Subcutaneous abdominal adipose tissue (tissue), 5 donors: ENCODE data around the gene RTP3.
"Not testable (repeated sequence)": the region's sequence is repeated elsewhere in the genome, so short reads cannot be mapped to it uniquely, and the experiment has no call there.

Source experiments
- H3K27ac ChIP-seq: one replicate; pipeline ENCODE4 v1.7.0; 2013; ENCODE audit warnings: low read depth, mild to moderate bottlenecking, inconsistent platforms, low read length, moderate library complexity
- H3K27me3 ChIP-seq, 5 donors: one replicate each; pipeline ENCODE4 v1.7.0; 2013; ENCODE audit warnings: low read length in 5 of 5, inconsistent platforms in 1 of 5; ENCODE audit not compliant: control insufficient read depth in 5 of 5, insufficient read depth in 4 of 5
- H3K36me3 ChIP-seq, 5 donors: one replicate each; pipeline ENCODE4 v1.7.0; 2013; ENCODE audit warnings: low read length in 5 of 5; ENCODE audit not compliant: control insufficient read depth in 5 of 5, insufficient read depth in 5 of 5
- H3K4me1 ChIP-seq, 5 donors: one replicate each; pipeline ENCODE4 v1.7.0; 2013; ENCODE audit warnings: low read length in 5 of 5, mild to moderate bottlenecking in 3 of 5, moderate library complexity in 1 of 5; ENCODE audit not compliant: control insufficient read depth in 5 of 5, insufficient read depth in 5 of 5
- H3K4me3 ChIP-seq, 5 donors: one replicate each; pipeline ENCODE4 v1.7.0; 2013; ENCODE audit warnings: low read length in 5 of 5, low read depth in 1 of 5
- H3K9ac ChIP-seq, 5 donors: one replicate each; pipeline ENCODE4 v1.7.0; 2013; ENCODE audit warnings: low read length in 5 of 5, mild to moderate bottlenecking in 4 of 5, moderate library complexity in 3 of 5
- H3K9me3 ChIP-seq, 5 donors: one replicate each; pipeline ENCODE4 v1.7.0; 2013; ENCODE audit warnings: low read length in 5 of 5; ENCODE audit not compliant: control insufficient read depth in 5 of 5
- donor health status: healthy.
- donor health status: healthy.
- donor health status: healthy.
- donor health status: healthy.
- donor health status: healthy.

The RTP3 gene

DNA sequence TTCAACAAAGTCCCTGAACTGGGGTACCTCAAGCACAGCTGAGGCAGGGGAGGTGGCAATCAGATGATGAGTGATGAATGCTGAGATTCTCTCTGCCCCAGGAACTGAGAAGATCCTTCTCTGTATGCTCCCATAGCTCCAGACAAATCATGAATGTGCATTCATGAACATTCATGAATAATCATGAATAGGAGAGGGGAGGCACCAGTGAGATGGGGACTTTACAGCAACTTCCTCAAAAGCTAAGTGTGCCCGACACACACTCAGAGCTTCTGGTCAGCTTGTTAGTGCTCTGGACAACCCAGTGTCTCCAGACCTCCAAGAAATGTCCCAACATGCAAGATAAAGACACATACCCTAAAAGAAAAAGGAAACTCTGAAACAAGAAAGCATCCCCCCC is 44.1 kb downstream of the RTP3 start:
- H3K9me3 ChIP-seq = no peaks in the 10 kb centered on the region
- H3K4me1 ChIP-seq = peaks cover 0 to 16% (median 6%) of the 10 kb centered on the region in 5 donors
- H3K27ac ChIP-seq = no peak overlapping the region
- H3K36me3 ChIP-seq = peaks cover 0 to 2% (median 0%) of the 10 kb centered on the region in 5 donors
- no peak overlapping the region for H3K9ac ChIP-seq
- H3K27me3 ChIP-seq = no peaks in the 10 kb centered on the region
- no peak overlapping the region for H3K4me3 ChIP-seq

DNA sequence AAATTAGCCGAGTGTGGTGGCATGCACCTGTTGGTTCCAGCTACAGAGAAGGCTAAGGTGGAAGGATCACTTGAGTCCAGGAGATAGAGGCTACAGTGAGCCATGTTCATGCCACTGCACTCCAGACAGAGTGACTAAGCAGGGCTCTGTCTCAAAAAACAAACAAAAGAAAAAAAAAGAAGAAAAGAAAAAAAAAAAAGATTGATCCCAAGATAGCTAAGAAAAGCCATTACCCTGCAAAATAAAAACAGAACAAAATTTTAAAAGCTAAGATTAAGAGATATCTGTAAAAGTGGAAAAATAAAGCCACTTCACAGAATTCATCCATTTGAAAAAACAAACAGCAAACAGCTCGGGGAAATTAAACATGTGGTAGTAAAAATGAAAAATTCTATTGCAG is 44.6 kb downstream of the RTP3 start:
- Histone ChIP-seq H3K9ac (no peak overlapping the region), H3K36me3 (peaks cover 0 to 2% (median 0%) of the 10 kb centered on the region in 5 donors), H3K4me3 (no peak overlapping the region), H3K9me3 (no peaks in the 10 kb centered on the region), H3K27ac (no peak overlapping the region), H3K4me1 (peaks cover 0 to 16% (median 6%) of the 10 kb centered on the region in 5 donors), H3K27me3 (no peaks in the 10 kb centered on the region)

DNA sequence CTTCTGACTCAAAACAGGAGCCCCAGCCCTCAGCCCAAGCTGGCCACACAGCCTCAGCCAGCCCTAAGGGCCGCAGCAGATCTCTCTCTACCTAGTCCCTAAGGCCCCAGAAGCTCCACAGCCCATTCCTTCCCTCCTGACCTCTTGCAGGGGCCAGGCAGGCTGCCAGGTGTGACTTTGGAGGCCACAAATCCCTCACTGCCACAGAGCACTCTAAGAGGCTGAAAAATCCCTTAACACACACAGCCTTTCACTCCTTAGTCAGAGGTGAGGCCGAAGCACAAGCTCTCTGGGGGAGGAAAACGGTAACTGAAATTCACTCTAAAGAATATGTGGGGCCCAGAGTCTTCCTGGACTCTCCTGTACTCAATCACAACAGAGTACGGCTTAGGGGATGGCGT is 45.0 kb downstream of the RTP3 start:
- Histone ChIP-seq H3K27ac (no peak overlapping the region), H3K4me3 (no peak overlapping the region), H3K9ac (no peak overlapping the region), H3K27me3 (no peaks in the 10 kb centered on the region), H3K36me3 (peaks cover 0 to 2% (median 0%) of the 10 kb centered on the region in 5 donors), H3K4me1 (peaks cover 0 to 16% (median 6%) of the 10 kb centered on the region in 5 donors), H3K9me3 (no peaks in the 10 kb centered on the region)

DNA sequence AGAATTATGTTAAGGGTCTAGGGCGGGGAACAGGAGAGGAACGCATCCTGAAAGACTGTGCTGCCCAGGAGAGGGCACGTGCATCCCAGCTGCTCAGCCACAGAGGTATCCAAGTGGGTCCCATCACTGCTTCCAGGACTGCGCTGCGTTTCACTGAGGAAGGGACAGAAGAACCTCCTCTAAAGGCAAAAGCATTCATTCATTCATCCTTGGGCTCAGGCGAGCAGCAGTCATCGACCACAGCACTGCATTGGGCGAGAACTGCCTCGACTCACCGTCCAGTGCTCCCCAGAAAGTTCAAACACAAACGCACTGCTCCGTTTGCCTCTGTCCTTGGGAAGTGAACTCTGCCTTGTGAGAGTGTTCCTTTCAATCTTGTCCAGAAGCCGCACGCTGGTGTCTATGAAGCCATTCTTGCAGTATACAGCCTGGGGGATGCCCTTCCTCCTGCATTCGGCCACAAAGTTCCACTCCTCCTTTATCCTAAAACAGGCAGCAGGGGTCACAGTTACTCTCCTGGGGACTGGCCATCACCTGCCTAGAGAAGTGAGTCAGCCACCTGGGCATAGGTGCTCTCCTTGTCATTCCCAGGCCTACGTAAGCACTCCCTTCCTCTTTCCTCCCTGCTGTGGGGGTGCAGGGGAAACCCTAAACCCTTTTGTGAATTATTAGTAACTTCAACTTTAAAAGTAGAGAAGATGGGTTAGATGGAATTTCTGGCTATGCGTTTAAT is 47.2 kb downstream of the RTP3 start:
- Histone ChIP-seq H3K36me3 (peaks cover 0 to 2% (median 0%) of the 10 kb centered on the region in 5 donors), H3K27me3 (no peaks in the 10 kb centered on the region), H3K4me1 (peaks cover 0 to 4% (median 0%) of the 10 kb centered on the region in 5 donors)

DNA sequence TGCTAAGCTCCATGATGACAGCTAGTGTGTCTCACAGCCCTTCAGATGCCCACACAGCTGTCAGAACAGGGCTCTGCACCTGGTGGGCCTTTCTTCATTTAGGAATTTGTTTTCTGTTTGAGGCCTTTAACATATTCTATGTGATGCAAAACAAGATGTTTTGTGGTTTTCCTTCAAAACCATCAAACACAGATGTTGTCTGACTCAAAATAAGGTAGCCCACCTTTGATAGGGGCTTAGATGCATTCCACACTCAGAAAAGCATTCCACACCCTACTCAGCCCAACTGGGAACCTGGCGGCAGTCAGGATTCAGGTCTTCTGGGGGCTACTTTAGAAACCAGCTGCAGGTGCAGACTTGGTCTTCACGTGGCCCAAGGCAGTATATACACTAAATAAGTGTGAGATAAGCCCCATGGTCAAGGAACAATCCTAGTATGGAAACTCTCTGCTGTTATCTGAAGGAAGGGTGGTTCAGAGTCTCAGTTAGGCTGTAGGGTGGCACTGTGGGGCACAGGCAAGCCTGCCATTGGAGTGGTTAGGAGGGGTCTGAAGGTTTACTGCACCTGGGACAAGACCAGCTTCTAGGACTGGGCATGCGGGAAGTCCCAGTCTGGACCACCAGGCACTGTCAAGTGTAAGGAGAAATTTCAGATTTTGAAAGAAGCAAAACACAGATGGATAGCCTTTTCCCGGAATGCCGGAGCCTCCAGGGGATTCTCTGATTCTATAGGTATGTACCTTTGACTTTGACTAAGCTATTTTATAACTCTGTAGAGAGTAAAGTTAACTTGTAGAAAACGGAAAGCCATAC is 48.2 kb downstream of the RTP3 start:
- no peaks in the 10 kb centered on the region for H3K27me3 ChIP-seq
- no peak overlapping the region for H3K9ac ChIP-seq
- H3K4me3 ChIP-seq = no peak overlapping the region
- H3K27ac ChIP-seq = no peak overlapping the region
- no peaks in the 10 kb centered on the region for H3K9me3 ChIP-seq
- peaks cover 0 to 4% (median 0%) of the 10 kb centered on the region in 5 donors for H3K4me1 ChIP-seq
- H3K36me3 ChIP-seq = peaks cover 0 to 2% (median 0%) of the 10 kb centered on the region in 5 donors

More for the DNA sequence above, 47.2 kb downstream of the RTP3 start:
- no peak overlapping the region for H3K27ac ChIP-seq
- H3K9ac ChIP-seq = no peak overlapping the region
- no peaks in the 10 kb centered on the region for H3K9me3 ChIP-seq
- H3K4me3 ChIP-seq = no peak overlapping the region

DNA sequence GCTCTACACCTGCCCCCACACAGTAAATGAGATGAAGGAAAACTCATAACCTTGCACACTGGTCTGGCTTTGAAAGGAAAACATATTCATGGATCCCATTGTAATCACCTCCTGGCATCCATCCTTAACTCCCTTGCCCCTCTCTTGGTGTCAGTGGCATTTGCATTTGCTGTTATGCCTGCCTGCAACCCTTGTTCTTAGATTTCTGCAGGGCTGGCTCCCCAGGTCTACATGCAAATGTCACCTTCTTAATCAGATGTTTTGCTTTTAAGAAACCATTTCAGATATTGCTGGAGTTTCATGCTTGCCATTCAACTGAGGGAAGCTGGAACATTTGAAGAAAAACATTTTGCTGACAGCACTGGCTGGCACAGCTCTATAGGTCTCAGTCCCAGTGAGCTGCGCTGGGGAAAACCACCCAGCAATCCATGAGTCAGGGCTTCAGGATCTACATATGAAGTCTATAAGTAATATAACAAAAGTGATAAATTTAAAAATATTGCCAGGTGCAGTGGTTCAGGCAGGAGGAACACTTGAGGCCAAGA is 49.2 kb downstream of the RTP3 start:
- Histone ChIP-seq H3K36me3 (peaks cover 0 to 2% (median 0%) of the 10 kb centered on the region in 5 donors), H3K4me3 (no peak overlapping the region), H3K27ac (no peak overlapping the region), H3K27me3 (no peaks in the 10 kb centered on the region), H3K4me1 (peaks cover 0 to 4% (median 3%) of the 10 kb centered on the region in 5 donors), H3K9me3 (no peaks in the 10 kb centered on the region), H3K9ac (no peak overlapping the region)

DNA sequence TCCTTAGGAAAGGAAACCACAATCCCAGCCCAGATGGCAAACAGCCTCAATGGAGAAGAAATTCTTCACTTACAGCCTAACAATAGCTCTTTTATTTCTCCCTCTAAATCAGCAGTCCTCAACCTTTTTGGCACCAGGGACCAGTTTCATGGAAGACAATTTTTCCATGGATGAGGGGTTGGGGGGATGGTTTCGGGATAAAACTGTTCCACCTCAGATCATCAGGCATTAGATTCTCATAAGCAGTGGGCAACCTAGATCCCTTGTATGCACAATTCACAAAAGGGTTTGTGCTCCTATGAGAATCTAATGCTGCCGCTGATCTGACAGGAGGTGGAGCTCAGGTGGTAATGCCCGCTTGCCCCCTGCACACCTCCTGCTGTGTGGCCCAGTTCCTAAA is 50.8 kb downstream of the RTP3 start:
- not testable (repeated sequence) for H3K9ac ChIP-seq, H3K4me3 ChIP-seq, H3K27me3 ChIP-seq, H3K27ac ChIP-seq, H3K36me3 ChIP-seq, H3K9me3 ChIP-seq
- H3K4me1 ChIP-seq = peaks cover 0 to 17% (median 5%) of the 10 kb centered on the region in 5 donors

DNA sequence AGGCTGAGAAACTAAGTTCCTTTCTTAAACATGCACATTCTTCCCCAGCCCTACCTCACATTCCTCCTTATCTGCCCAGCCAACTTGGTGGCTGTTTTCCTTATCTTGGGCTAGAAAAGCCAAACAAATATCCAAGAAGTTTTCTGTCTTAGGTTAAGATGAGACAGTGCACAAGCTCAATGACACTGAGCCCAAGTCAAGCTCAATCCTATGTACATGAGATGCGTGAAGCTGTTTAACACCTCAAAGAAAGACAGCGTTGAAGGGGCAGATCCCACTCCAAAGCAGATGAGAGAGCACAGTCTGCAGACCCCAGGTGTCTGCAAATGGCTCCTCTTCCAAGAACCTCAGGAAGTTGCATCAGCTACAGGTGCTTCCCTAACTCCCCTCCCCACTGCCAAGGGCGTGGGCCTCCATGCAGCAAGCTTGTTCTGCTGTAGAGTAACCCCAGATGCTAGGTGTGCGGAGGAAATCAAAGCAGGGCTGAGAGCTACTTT is 51.7 kb downstream of the RTP3 start:
- no peak overlapping the region for H3K27ac ChIP-seq
- H3K27me3 ChIP-seq = no peaks in the 10 kb centered on the region
- H3K4me3 ChIP-seq = no peak overlapping the region

DNA sequence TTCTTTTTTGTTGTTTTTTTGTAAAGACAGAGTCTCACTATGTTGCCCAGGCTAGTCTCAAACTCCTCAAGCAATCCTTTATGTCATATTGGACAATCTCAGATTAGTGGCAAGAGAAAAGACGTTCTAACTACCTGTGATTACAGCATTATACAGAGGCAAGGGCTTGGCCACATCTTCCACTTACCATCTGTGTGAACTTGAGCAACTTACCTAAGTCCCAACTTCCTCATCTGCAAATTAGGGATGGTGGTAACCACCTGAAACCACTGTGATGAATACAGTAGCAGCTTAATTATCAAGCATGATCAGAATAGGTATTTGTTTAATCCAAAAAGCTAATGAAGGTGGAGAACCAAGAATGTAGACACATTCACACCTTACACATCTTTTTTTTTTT is 52.2 kb downstream of the RTP3 start:
- Histone ChIP-seq H3K9ac (no peak overlapping the region), H3K4me1 (peaks cover 0 to 18% (median 5%) of the 10 kb centered on the region in 5 donors), H3K9me3 (no peaks in the 10 kb centered on the region), H3K27ac (no peak overlapping the region), H3K4me3 (no peak overlapping the region), H3K36me3 (peaks cover 0 to under 1% (median 0%) of the 10 kb centered on the region in 5 donors), H3K27me3 (no peaks in the 10 kb centered on the region)

More for the DNA sequence above, 51.7 kb downstream of the RTP3 start:
- H3K9me3 ChIP-seq = no peaks in the 10 kb centered on the region
- no peak overlapping the region for H3K9ac ChIP-seq
- peaks cover 0 to 2% (median 0%) of the 10 kb centered on the region in 5 donors for H3K36me3 ChIP-seq
- peaks cover 0 to 18% (median 5%) of the 10 kb centered on the region in 5 donors for H3K4me1 ChIP-seq
